Lower leg skin (tissue), 3 donors: ENCODE data around the gene ACTR3.

Source experiments
- CTCF ChIP-seq, 3 donors: fragments of 450-650 bp; IDR thresholded peaks; one replicate each; pipeline ENCODE4 v1.5.1; 2016; ENCODE audit warnings: antibody characterized with exemption in 3 of 3, mild to moderate bottlenecking in 3 of 3, moderate library complexity in 2 of 3
- POLR2A ChIP-seq, 2 donors: fragments of 450-650 bp; IDR thresholded peaks; one replicate each; pipeline ENCODE4 v1.6.1; 2016 to 2017; ENCODE audit warnings: antibody characterized with exemption in 2 of 2, mild to moderate bottlenecking in 1 of 2, moderate library complexity in 1 of 2

- TF ChIP-seq POLR2A (IDR thresholded peaks at IDR 0.05), result no peak
- TF ChIP-seq CTCF (IDR thresholded peaks at IDR 0.05), result no peak
Measured at GRCh38 chr2:113879457-113879856, 10.4 kb upstream of the ACTR3 start.
